Mesenchymal stem cell (in vitro differentiated cells and primary cell): Measurements from ENCODE around the gene IL1RAPL2.

Source experiments
- DNase-seq: peaks from one replicate; pipeline ENCODE4 v3.0.0-alpha.2; 2013
- H2AFZ ChIP-seq: one replicate; pipeline ENCODE4 v1.6.1; 2013; ENCODE audit warnings: low read depth, mild to moderate bottlenecking, control low read depth, inconsistent platforms, low read length, moderate library complexity
- H2AK5ac ChIP-seq: 2 replicates; pipeline ENCODE4 v1.6.1; 2013; ENCODE audit warnings: low read length, moderate library complexity, mild to moderate bottlenecking, inconsistent platforms; ENCODE audit not compliant: severe bottlenecking
- H2BK120ac ChIP-seq: one replicate; pipeline ENCODE4 v1.6.1; 2013; ENCODE audit warnings: low read depth, mild to moderate bottlenecking, inconsistent platforms, low read length, moderate library complexity
- H2BK12ac ChIP-seq, 2 experiments: one replicate each; pipeline ENCODE4 v1.6.1; 2013; ENCODE audit warnings: inconsistent platforms in 2 of 2, low read length in 2 of 2, mild to moderate bottlenecking in 2 of 2, moderate library complexity in 2 of 2, control low read depth in 1 of 2
- H2BK15ac ChIP-seq: one replicate; pipeline ENCODE4 v1.6.1; 2013; ENCODE audit warnings: mild to moderate bottlenecking, low read depth, inconsistent platforms; ENCODE audit not compliant: poor library complexity, severe bottlenecking
- H2BK5ac ChIP-seq: 2 replicates; pipeline ENCODE4 v1.6.1; 2013; ENCODE audit warnings: low read depth, mild to moderate bottlenecking, low read length, control low read depth, inconsistent platforms; ENCODE audit not compliant: poor library complexity, severe bottlenecking
- H3K14ac ChIP-seq, 2 experiments: one replicate each; pipeline ENCODE4 v1.6.1; 2013; ENCODE audit warnings: inconsistent platforms in 2 of 2, low read length in 2 of 2, control low read depth in 1 of 2, mild to moderate bottlenecking in 1 of 2, moderate library complexity in 1 of 2
- H3K18ac ChIP-seq, 2 experiments: one replicate each; pipeline ENCODE4 v1.6.1; 2013; ENCODE audit warnings: inconsistent platforms in 2 of 2, low read length in 2 of 2, control low read depth in 1 of 2, low read depth in 1 of 2, mild to moderate bottlenecking in 1 of 2
- H3K23ac ChIP-seq, 2 experiments: one replicate each; pipeline ENCODE4 v1.6.1; 2013; ENCODE audit warnings: inconsistent platforms in 2 of 2, low read length in 2 of 2, mild to moderate bottlenecking in 2 of 2, moderate library complexity in 2 of 2, control low read depth in 1 of 2
- H3K27ac ChIP-seq: 2 replicates; pipeline ENCODE4 v1.5.1; 2013; ENCODE audit warnings: mild to moderate bottlenecking, moderate library complexity, low read length, control low read depth, inconsistent platforms; ENCODE audit not compliant: poor library complexity, severe bottlenecking
- H3K27me3 ChIP-seq, 2 experiments: 2 replicates each; pipeline versions ENCODE4 v1.6.1 to v1.7.0; 2013; ENCODE audit warnings: low read length in 2 of 2, mild to moderate bottlenecking in 2 of 2, moderate library complexity in 2 of 2, control low read depth in 1 of 2, inconsistent platforms in 1 of 2; ENCODE audit not compliant: control insufficient read depth in 1 of 2, insufficient read depth in 1 of 2
- H3K36me3 ChIP-seq, 2 experiments: 2 replicates each; pipeline versions ENCODE4 v1.6.1 to v1.7.0; 2013; ENCODE audit warnings: low read length in 2 of 2, control low read depth in 1 of 2, inconsistent platforms in 1 of 2, low read depth in 1 of 2, mild to moderate bottlenecking in 1 of 2; ENCODE audit not compliant: insufficient read depth in 2 of 2, control insufficient read depth in 1 of 2
- H3K4ac ChIP-seq, 2 experiments: one replicate each; pipeline ENCODE4 v1.6.1; 2013; ENCODE audit warnings: inconsistent platforms in 2 of 2, low read length in 2 of 2, mild to moderate bottlenecking in 2 of 2, moderate library complexity in 2 of 2, control low read depth in 1 of 2, low read depth in 1 of 2
- H3K4me1 ChIP-seq: 2 replicates; pipeline ENCODE4 v1.6.1; 2013; ENCODE audit warnings: low read depth, low read length, control low read depth; ENCODE audit not compliant: control insufficient read depth, insufficient read depth
- H3K4me2 ChIP-seq: 2 replicates; pipeline ENCODE4 v1.6.1; 2013; ENCODE audit warnings: low read length, mild to moderate bottlenecking, inconsistent platforms; ENCODE audit not compliant: poor library complexity, severe bottlenecking
- H3K4me3 ChIP-seq, 2 experiments: 2 replicates each; pipeline versions ENCODE4 v1.5.1 to v1.7.0; 2013; ENCODE audit warnings: low read length in 2 of 2, mild to moderate bottlenecking in 2 of 2, control low read depth in 1 of 2, low read depth in 1 of 2; ENCODE audit not compliant: insufficient read depth in 1 of 2
- H3K79me1 ChIP-seq: replicated peaks from 2 replicates; pipeline ENCODE4 v1.6.1; 2013; ENCODE audit warnings: mild to moderate bottlenecking, control low read depth, low read length, inconsistent platforms; ENCODE audit not compliant: poor library complexity, severe bottlenecking
- H3K9ac ChIP-seq: 2 replicates; pipeline ENCODE4 v1.7.0; 2013; ENCODE audit warnings: mild to moderate bottlenecking, low read length, moderate library complexity
- H3K9me3 ChIP-seq: 2 replicates; pipeline ENCODE4 v1.7.0; 2013; ENCODE audit warnings: mild to moderate bottlenecking, low read length; ENCODE audit not compliant: control insufficient read depth
- H4K8ac ChIP-seq: one replicate; pipeline ENCODE4 v1.6.1; 2013; ENCODE audit warnings: inconsistent platforms, mild to moderate bottlenecking, low read length, moderate library complexity
- H4K91ac ChIP-seq: one replicate; pipeline ENCODE4 v1.6.1; 2013; ENCODE audit warnings: mild to moderate bottlenecking, low read length, inconsistent platforms
- WGBS: methylation state at CpG from one replicate; pipeline ENCODE4 v1.1.7; 2013; ENCODE audit warnings: mixed read lengths; 5-methylcytosine and 5-hydroxymethylcytosine counted together

Gene IL1RAPL2

GRCh38 chrX:104641176-104641575 is 75.2 kb downstream of the IL1RAPL2 start:
- WGBS, result 62% methylated on average over 2 of the region's 4 CpGs
- Histone ChIP-seq H2BK5ac (no peak overlapping the region), H3K9me3 (peaks cover 8% of the 10 kb centered on the region), H3K4ac (no peak overlapping the region), H3K27me3 (peaks cover 0 to 4% of the 10 kb centered on the region in 2 experiments), H3K36me3 (no peaks in the 10 kb centered on the region), H3K23ac (no peak overlapping the region), H3K4me3 (no peak overlapping the region), H2BK15ac (no peak overlapping the region), H3K9ac (no peak overlapping the region), H2BK120ac (no peak overlapping the region), H4K8ac (no peak overlapping the region), H2BK12ac (no peak overlapping the region), H3K4me1 (no peaks in the 10 kb centered on the region), H3K18ac (no peak overlapping the region), H3K4me2 (no peak overlapping the region), H3K27ac (no peak overlapping the region), H3K14ac (no peak overlapping the region), H2AFZ (no peak overlapping the region), H2AK5ac (no peak overlapping the region), H3K79me1 (no peaks in the 10 kb centered on the region), H4K91ac (no peak overlapping the region)
- DNase-seq, result no peak

- Histone ChIP-seq H3K18ac (no peak overlapping the region), H4K91ac (no peak overlapping the region), H3K79me1 (no peaks in the 10 kb centered on the region), H3K4me3 (no peak overlapping the region), H3K4me2 (no peak overlapping the region), H2BK5ac (no peak overlapping the region), H3K36me3 (no peaks in the 10 kb centered on the region), H2AK5ac (no peak overlapping the region), H2BK120ac (no peak overlapping the region), H3K23ac (no peak overlapping the region), H3K14ac (no peak overlapping the region), H2BK15ac (no peak overlapping the region), H2BK12ac (no peak overlapping the region), H3K27ac (no peak overlapping the region), H3K9ac (no peak overlapping the region), H2AFZ (no peak overlapping the region), H3K4me1 (no peaks in the 10 kb centered on the region), H3K9me3 (no peaks in the 10 kb centered on the region), H3K4ac (no peak overlapping the region), H4K8ac (no peak overlapping the region), H3K27me3 (peaks cover 0 to 7% of the 10 kb centered on the region in 2 experiments)
- 86% methylated on average over 5 of the region's 5 CpGs for whole genome bisulfite sequencing
- no peak for DNase-seq
Observed at GRCh38 chrX:104647084-104647483, 81.1 kb downstream of the IL1RAPL2 start.

- Histone ChIP-seq H3K36me3 (no peaks in the 10 kb centered on the region), H3K4ac (no peak overlapping the region), H3K14ac (no peak overlapping the region), H2AK5ac (no peak overlapping the region), H3K4me1 (no peaks in the 10 kb centered on the region), H2BK12ac (no peak overlapping the region), H3K79me1 (no peaks in the 10 kb centered on the region), H4K8ac (no peak overlapping the region), H3K9me3 (no peaks in the 10 kb centered on the region), H4K91ac (no peak overlapping the region), H3K4me3 (no peak overlapping the region), H2BK5ac (no peak overlapping the region), H3K9ac (no peak overlapping the region), H3K27me3 (peaks cover 0 to under 1% of the 10 kb centered on the region in 2 experiments), H3K27ac (no peak overlapping the region), H2BK15ac (no peak overlapping the region), H3K23ac (no peak overlapping the region), H3K4me2 (no peak overlapping the region), H3K18ac (no peak overlapping the region), H2AFZ (no peak overlapping the region), H2BK120ac (no peak overlapping the region)
- 71% methylated on average over 2 of the region's 3 CpGs for WGBS
- DNase-seq, result peak; percentile 2
Observed at GRCh38 chrX:104659005-104659744, 93.2 kb downstream of the IL1RAPL2 start.

- H3K23ac ChIP-seq, result no peak overlapping the region
- no peak overlapping the region for H3K14ac ChIP-seq
- no peak overlapping the region for H2AK5ac ChIP-seq
- no peak overlapping the region for H2BK12ac ChIP-seq
- H3K9ac ChIP-seq, result no peak overlapping the region
- H2BK15ac ChIP-seq, result no peak overlapping the region
- H3K9me3 ChIP-seq, result no peaks in the 10 kb centered on the region
- H3K4ac ChIP-seq, result no peak overlapping the region
- H3K4me2 ChIP-seq, result no peak overlapping the region
- no peak for DNase-seq
- H3K27me3 ChIP-seq, result no peaks in the 10 kb centered on the region
- H3K79me1 ChIP-seq, result no peaks in the 10 kb centered on the region
- H4K8ac ChIP-seq, result no peak overlapping the region
- H2BK5ac ChIP-seq, result no peak overlapping the region
- no peak overlapping the region for H2BK120ac ChIP-seq
- H2AFZ ChIP-seq, result no peak overlapping the region
- no peak overlapping the region for H4K91ac ChIP-seq
- no peak overlapping the region for H3K27ac ChIP-seq
- H3K4me3 ChIP-seq, result no peak overlapping the region
- no peaks in the 10 kb centered on the region for H3K4me1 ChIP-seq
- H3K36me3 ChIP-seq, result no peaks in the 10 kb centered on the region
- H3K18ac ChIP-seq, result no peak overlapping the region
- WGBS, result no CpG with 5 or more reads among the region's 3 CpGs
Observed at GRCh38 chrX:104660092-104660491, 94.1 kb downstream of the IL1RAPL2 start.
